GM20431 (cell line): Measurements from ENCODE around the gene GALNT9.
"Not testable (repeated sequence)": the region's sequence is repeated elsewhere in the genome, so short reads cannot be mapped to it uniquely, and the experiment has no call there.

Experiments
- in situ Hi-C: fragments of 300-500 bp; cut with MseI, MboI; formaldehyde crosslinking; loops from one replicate; pipeline ENCODE4 v1.15.0; 2020; ENCODE audit warnings: low sequenced_read_pairs; ENCODE audit not compliant: unreplicated experiment

Gene GALNT9

DNA sequence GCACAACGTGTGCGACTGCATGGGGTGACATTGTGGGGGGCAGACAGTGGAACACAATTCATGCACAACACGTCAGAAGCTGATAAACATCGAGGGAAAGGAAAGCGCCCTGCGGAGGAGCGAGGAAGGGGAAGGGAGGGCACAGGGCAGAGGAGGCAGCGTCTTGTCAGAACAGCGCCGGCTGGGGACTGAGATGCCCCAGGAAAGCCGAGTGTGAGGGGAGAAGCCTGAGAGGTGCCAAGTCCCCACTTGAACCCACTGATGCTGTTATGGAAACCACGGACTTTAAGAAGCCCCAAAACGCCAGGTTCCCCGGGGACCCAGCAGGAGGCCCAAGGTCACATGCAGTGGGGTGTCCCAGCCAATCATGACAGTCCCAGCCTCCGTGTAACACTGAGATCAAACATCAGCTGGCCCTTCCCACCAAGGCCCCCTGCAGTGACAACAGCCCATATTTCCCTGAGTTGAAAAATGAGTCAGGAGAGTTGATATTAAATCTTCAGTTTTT lies 70.0 kb downstream of the GALNT9 start:
- in situ Hi-C loops = no loop called here

GRCh38 chr12:132258543-132258942 lies 70.8 kb downstream of the GALNT9 start:
- in situ Hi-C loops = no loop called here

- in situ Hi-C loops = no loop called here
Measured at GRCh38 chr12:132257955-132258490, 71.4 kb downstream of the GALNT9 start.

DNA sequence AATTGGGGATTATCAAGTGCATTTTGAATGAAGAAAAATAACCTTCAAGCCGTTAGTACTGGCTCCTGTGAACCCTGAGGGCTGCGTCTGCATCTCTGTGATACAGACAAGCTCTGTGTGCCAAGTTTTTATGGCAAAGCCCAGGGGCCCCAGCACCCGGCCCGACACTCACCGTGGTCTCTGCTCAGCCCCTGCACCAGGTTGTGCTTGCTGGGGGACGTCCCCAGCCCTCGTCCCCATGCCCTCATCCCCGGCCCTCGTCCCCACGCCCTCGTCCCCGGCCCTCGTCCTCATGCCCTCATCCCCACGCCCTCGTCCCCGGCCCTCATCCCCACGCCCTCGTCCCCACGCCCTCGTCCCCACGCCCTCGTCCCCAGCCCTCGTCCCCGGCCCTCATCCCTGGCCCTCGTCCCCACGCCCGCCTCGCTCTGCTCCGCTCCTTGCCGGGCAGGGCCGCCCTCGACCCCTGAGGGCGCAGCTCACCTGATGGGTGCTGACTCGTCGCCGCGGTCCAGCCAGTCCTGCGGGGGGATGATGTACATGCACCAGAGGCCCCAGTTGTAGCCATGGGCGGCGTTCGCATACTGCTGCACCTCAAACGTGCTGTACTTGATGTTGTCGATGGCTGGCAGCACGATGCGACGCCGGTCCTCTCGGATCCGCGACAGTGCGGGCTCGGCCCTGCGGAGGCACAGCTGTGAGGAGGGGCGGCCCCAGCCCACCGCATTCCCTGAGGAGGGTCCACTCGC lies 72.0 kb downstream of the GALNT9 start:
- in situ Hi-C loops = no loop called here

DNA sequence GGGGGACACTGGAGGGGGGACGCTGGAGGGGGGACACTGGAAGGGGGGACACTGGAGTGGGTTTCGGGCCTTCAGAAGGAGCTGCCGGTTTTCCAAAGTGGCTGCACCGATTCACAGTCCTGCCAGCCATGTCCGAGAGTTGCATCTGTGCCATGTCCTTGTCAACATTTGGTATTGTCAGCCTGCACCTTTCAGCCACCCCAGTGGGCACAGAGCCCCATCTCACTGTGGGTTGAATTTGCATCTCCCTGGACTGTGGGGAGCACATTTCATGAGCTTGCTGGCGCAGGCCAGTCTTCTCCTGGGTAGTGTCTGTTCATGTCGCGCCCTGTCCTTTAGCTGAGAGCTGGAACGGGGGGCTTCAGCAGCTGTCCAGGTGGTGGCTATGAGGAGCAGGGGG lies 72.7 kb downstream of the GALNT9 start:
- in situ Hi-C loops = no loop called here

- in situ Hi-C loops = no loop called here
Measured at GRCh38 chr12:132255642-132256041, 73.7 kb downstream of the GALNT9 start.

- in situ Hi-C loops = no loop called here
Measured at GRCh38 chr12:132253698-132254480, 75.5 kb downstream of the GALNT9 start.

DNA sequence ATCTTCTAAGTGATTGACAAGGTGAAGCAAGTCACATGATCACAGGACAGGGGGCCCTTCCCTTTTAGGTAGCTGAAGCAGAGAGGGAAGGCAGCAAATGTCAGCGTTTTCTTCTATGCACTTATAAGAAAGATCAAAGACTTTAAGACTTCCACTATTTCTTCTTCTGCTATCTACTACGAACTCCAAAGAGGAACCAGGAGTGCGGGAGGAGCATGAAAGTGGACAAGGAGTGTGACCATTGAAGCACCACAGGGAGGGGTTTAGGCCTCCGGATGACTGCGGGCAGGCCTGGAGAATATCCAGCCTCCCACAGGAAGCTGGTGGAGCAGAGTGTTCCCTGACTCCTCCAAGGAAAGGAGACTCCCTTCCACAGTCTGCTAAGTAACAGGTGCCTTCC lies 76.4 kb downstream of the GALNT9 start:
- in situ Hi-C loops = not testable (repeated sequence)

- in situ Hi-C loops = no loop called here
Measured at GRCh38 chr12:132251741-132252490, 77.5 kb downstream of the GALNT9 start.

DNA sequence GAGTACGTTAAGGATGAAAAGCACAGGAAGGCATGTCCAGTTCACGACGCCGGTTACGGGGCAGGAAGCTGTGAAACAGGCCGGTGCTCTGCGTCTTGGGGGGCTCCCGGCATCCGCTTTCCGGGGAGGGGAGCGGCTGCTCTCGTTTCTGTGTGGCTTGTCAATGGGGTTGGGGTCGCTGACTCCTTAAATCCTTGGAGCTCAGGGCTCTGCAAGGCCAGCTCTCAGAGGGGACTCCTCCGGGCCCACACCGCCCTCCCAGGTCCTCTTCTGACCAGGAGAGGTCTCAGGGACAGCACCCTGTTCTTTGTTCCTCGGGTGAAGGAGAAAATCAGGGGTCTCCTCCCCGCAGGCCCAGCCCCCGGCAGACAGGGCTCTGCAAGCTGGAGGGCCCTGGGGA lies 78.1 kb downstream of the GALNT9 start:
- in situ Hi-C loops = no loop called here

DNA sequence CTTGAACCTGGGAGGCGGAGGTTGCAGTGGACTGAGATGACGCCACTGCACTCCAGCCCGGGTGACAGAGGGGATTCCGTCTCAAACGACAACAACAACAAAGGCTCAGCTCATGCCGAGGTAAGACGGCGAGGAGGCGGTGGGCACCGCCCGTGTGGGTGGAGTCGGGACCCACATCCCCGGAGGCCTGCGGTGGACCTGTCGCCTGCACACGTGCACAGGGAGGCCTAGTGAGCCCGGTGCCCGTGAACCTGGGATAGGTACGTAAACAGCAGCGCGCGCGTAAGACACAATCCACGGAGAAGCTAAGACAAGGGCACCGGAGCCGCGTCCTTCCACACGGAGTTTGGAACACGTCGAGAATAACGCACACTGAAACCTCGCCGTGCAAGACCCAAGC lies 78.7 kb downstream of the GALNT9 start:
- in situ Hi-C loops = no loop called here

DNA sequence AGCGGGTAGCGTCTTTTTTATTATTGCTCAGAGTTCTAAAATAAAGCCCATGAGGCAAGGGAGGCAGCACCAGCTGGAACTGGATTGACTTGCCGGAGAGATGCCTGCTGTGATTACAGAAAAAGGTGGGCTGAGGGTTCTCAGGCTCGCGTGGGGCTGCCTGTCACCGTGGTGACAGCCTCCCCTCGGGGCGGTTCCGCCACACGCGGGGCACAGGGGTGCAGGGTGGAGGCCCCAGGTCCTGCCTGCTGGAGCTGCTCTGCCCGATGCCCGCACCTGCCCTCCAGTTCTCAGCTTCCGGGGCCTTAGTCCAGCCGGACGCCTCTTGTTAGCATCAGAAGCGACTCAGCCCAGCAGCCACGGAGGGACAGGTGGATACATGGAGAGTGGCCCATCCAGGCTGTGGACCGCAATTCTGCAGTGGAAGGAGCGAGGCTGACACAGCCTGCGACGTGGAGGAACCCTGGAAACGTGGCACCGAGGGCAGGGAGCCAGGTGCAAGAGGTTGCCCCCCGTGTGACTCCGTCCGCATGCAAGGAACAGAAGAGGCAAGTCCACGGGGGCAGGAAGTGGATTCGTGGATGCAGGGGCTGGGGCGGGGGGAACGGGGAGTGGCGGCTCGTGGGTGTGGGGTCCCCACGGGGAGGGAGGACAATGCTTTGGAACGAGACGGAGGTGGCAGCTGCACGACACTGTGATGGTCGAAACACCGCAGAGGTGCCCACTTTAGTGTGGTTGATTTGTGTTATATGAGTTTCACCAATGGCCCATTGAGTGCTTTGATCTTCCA lies 79.5 kb downstream of the GALNT9 start:
- in situ Hi-C loops = no loop called here

GRCh38 chr12:132248453-132249167 lies 80.8 kb downstream of the GALNT9 start:
- in situ Hi-C loops = no loop called here

- in situ Hi-C loops = no loop called here
Measured at GRCh38 chr12:132247718-132248452, 81.5 kb downstream of the GALNT9 start.

DNA sequence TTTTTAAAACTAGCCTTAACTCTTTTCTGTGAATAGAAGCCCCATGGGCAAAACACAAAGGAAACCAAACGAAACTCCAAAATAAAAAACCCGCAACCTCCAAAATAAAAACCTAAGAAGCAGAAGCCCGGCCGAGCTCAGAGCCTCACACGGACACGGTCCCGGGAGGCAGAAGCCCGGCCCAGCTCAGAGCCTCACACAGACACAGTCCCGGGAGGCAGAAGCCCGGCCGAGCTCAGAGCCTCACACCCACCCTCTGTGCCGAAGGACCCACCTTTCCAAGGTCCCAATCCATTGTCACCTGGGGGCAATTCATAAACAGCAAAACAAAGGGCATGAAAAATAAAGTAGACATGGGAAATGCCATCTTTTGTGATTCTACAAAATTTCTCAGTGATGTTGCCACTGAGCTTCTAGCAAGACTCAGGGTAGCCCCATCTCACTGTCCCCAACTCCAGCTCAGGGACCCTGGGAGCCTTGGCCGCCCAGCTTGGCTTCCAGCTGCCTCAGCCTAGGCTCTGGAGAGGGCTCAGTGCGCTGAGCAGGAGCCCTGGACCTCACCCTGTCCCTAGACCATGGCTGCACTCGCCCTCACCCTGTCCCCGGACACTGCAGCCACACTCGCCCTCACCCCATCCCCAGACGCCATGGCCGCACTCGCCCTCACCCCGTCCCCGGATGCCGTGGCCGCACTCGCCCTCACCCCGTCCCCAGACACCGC lies 82.2 kb downstream of the GALNT9 start:
- in situ Hi-C loops = no loop called here

DNA sequence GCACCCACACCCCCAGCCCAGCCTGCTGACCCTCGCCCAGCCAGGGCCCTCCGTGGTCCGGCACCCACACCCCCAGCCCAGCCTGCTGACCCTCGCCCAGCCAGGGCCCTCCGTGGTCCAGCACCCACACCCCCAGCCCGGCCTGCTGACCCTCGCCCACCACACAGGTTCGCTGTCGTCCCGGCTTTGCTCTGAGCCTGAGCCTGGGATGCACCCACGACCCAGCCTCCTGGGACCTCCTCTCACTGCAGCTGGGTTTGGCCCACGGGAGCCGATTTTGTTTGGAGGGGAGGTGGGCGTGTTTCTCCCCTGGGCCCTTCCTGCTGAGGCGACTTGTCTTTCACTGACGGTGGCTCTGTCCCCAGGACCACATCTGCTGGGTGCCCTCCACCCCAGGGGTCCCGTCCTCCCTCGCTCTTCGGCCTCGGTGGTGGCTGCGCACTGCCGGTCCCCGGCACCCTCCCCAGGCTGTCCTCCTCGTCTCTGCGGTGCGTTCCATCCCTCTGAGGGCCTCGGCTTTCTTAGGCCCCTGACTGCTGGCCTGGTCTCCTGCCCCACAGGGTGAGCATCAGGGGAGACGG lies 83.8 kb downstream of the GALNT9 start:
- in situ Hi-C loops = no loop called here

- in situ Hi-C loops = no loop called here
Measured at GRCh38 chr12:132244724-132245295, 84.6 kb downstream of the GALNT9 start.
